C4-2B (cell line): Measurements from ENCODE around the gene HSPA9.

ENCODE experiments used
- H3K27ac ChIP-seq: fragments of 450-650 bp; 2 replicates; pipeline ENCODE4 v1.5.1; 2017
- CTCF ChIP-seq: fragments of 450-650 bp; conservative IDR thresholded peaks from 2 replicates; pipeline ENCODE4 v1.5.1; 2017; ENCODE audit warnings: mild to moderate bottlenecking
- ZFX ChIP-seq: fragments of 450-650 bp; IDR thresholded peaks from 2 replicates; pipeline ENCODE4 v1.6.1; 2017

Gene HSPA9

DNA sequence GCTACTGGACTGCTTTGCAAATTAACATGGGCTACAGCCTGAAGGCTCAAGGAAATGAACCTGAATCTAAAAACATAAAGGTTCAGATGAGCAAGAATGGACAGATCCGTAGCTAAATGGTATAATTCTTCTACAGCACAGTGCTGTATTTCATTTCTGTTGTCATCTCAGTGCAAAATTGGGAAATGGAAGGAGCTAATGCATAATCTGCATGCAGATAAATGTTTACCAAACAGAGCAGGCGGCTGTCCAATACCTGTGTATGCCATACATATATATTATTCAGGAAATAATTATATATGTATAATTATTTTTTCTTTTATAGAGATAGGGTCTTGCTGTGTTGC, 4.3 kb upstream of the HSPA9 start:
- no peak overlapping the region for H3K27ac ChIP-seq
- TF ChIP-seq CTCF = peak; percentile 76
- TF ChIP-seq ZFX = no peak

GRCh38 chr5:138577452-138577851, 2.3 kb upstream of the HSPA9 start:
- no peak overlapping the region for H3K27ac ChIP-seq
- TF ChIP-seq ZFX (no peak), CTCF (no peak)

GRCh38 chr5:138574744-138575193, 432 bp downstream of the HSPA9 start:
- no peak for TF ChIP-seq CTCF
- peak; percentile 98 for TF ChIP-seq ZFX
- H3K27ac ChIP-seq = peak overlapping the region; percentile 99

GRCh38 chr5:138573949-138574670, 1.1 kb downstream of the HSPA9 start:
- H3K27ac ChIP-seq = peak overlapping the region; percentile 99

DNA sequence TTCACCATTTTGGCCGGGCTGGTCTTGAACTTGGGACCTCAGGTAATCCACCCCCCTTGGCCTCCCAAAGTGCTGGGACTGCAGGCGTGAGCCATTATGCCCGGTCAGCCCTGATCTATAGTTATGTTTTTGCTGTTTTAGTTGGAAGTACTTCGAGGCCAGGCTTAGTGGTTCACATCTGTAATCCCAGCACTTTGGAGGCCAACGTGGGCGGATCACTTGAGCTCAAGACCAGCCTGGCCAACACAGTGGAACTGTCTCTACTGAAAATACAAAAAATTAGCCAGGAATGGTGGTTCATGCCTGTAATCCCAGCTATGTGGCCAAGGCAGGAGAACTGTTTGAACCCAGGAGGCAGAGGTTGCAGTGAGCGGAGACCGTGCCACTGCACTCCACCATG, 2.0 kb downstream of the HSPA9 start:
- TF ChIP-seq ZFX = no peak
- TF ChIP-seq CTCF = no peak
- peak overlapping the region; percentile 22; the same call in 1 of the 2 replicates for H3K27ac ChIP-seq

More at GRCh38 chr5:138573949-138574670, 1.1 kb downstream of the HSPA9 start:
- TF ChIP-seq CTCF (no peak), ZFX (no peak)

DNA sequence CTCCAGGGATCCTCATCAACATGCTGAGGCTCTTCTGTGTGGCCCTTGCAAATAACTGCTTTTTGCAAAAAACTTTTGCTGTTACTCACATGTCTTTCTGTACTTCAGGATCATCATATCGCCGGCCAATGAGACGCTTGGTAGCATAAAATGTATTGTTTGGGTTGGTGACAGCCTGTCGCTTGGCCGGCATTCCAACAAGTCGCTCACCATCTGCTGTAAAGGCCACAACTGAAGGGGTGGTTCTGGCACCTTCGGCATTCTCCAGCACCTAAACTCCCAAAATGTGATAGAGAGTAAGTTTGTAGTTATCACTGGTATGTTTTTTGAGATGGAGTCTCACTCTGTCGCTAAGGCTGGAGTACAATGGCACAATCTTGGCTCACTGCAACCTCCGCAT, 4.3 kb downstream of the HSPA9 start:
- no peak overlapping the region for H3K27ac ChIP-seq
- TF ChIP-seq ZFX = no peak
- TF ChIP-seq CTCF = no peak

DNA sequence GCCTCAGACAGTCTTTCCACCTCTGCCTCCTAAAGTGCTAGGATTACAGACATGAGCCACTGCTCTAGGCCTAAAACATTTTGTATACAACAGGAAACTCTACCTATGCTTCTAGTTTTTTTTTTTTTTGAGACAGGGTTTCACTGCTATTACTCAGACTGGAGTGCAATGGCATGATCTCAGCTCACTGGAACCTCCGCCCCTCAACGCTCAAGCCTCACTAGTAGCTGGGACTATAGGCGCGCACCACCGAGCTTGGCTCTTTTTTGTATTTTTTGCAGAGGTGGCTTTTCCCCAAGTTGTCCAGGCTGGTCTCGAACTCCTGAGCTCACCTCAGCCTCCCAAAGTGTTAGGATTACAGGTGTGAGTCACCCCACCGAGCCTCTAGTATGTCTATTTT, 5.4 kb downstream of the HSPA9 start:
- TF ChIP-seq CTCF = no peak
- TF ChIP-seq ZFX = no peak
- H3K27ac ChIP-seq = no peak overlapping the region
